Endothelial cell of umbilical vein (primary cell): Measurements from ENCODE around the gene RAB5IF. TPM values are rescaled to one million over a fixed set of nuclear protein-coding genes. Genes with fewer than 3 reads are reported as not detected.

ENCODE experiments used
- BruUV-seq: library from RNA; stranded (reverse); fragments of 400-500 nt; replicated peaks from 2 replicates; lab custom pipeline; 2021; lab: Mats Ljungman, UMichigan
- CTCF ChIA-PET: fragments of 300-600, 350-600 bp; sonication (Branson Sonifier 250); formaldehyde crosslinking; loops from one replicate; lab custom pipeline; 2021; ENCODE audit warnings: antibody characterized with exemption, inconsistent platforms; lab: Charles Lee
- POLR2A ChIA-PET: fragments of 300-600, 350-600 bp; sonication (Branson Sonifier 250); formaldehyde crosslinking; loops from one replicate; lab custom pipeline; 2021; ENCODE audit warnings: antibody characterized with exemption, inconsistent platforms; lab: Charles Lee
- DNase-seq: peaks from one replicate; pipeline ENCODE4 v3.0.0-alpha.2; 2011; ENCODE audit warnings: low read depth, low spot score
- FAIRE-seq: peaks from 2 replicates; lab custom pipeline; 2011; peaks lifted over from hg19 to GRCh38; lab: Jason Lieb, UNC
- H2AFZ ChIP-seq: 2 replicates; pipeline ENCODE4 v1.6.0; 2012; ENCODE audit warnings: low read depth, low read length, control low read depth, inconsistent platforms
- H3K27ac ChIP-seq: 2 replicates; pipeline ENCODE4 v1.5.1; 2011; ENCODE audit warnings: low read depth, mild to moderate bottlenecking, control low read depth, low read length, moderate library complexity; ENCODE audit not compliant: insufficient read depth
- H3K27me3 ChIP-seq, 2 experiments: 2 replicates each; pipeline versions ENCODE4 v1.6.0 to v1.6.1; 2011; ENCODE audit warnings: low read length in 2 of 2, mixed read lengths in 1 of 2; ENCODE audit not compliant: control insufficient read depth in 2 of 2, insufficient read depth in 2 of 2
- H3K36me3 ChIP-seq, 2 experiments: 2 replicates in 1 of 2; 3 replicates in 1 of 2; pipeline ENCODE4 v1.5.1; 2011; ENCODE audit warnings: low read length in 2 of 2, mild to moderate bottlenecking in 1 of 2, moderate library complexity in 1 of 2; ENCODE audit not compliant: control insufficient read depth in 2 of 2, insufficient read depth in 2 of 2; ENCODE audit errors: extremely low read depth in 1 of 2
- H3K4me1 ChIP-seq: 3 replicates; pipeline ENCODE4 v1.5.1; 2011; ENCODE audit warnings: mild to moderate bottlenecking, low read length; ENCODE audit not compliant: control insufficient read depth, insufficient read depth; ENCODE audit errors: extremely low read depth
- H3K4me2 ChIP-seq: 2 replicates; pipeline ENCODE4 v1.6.1; 2011; ENCODE audit warnings: low read length, control low read depth, mixed read lengths; ENCODE audit not compliant: insufficient read depth
- H3K4me3 ChIP-seq, 3 experiments: fragments of 200-600 bp in 1 of 3; sonication (generic), shearing (Covaris generic) in 1 of 3; replicated peaks in 1 of 3; 2 replicates each; pipeline ENCODE4 v1.5.1; 2011 to 2016; ENCODE audit warnings: control low read depth in 3 of 3, low read length in 3 of 3, mild to moderate bottlenecking in 2 of 3, inconsistent platforms in 1 of 3, low read depth in 1 of 3, moderate library complexity in 1 of 3; ENCODE audit not compliant: insufficient read depth in 1 of 3
- H3K79me2 ChIP-seq: 2 replicates; pipeline ENCODE4 v1.6.0; 2012; ENCODE audit warnings: low read length, inconsistent platforms; ENCODE audit not compliant: control insufficient read depth, insufficient read depth
- H3K9ac ChIP-seq: replicated peaks from 2 replicates; pipeline ENCODE3; 2011; ENCODE audit warnings: low read length, control low read depth; ENCODE audit not compliant: insufficient read depth; ENCODE audit errors: extremely low read depth
- H3K9me1 ChIP-seq: replicated peaks from 3 replicates; pipeline ENCODE4 v1.6.0; 2011; ENCODE audit warnings: mild to moderate bottlenecking, low read length; ENCODE audit not compliant: control insufficient read depth, insufficient read depth; ENCODE audit errors: extremely low read depth
- H3K9me3 ChIP-seq: replicated peaks from 2 replicates; pipeline ENCODE4 v1.5.1; 2012; ENCODE audit warnings: low read length, inconsistent platforms; ENCODE audit not compliant: control insufficient read depth, insufficient read depth
- H4K20me1 ChIP-seq: replicated peaks from 2 replicates; pipeline ENCODE3; 2011; ENCODE audit warnings: mild to moderate bottlenecking, low read length; ENCODE audit not compliant: control insufficient read depth, insufficient read depth; ENCODE audit errors: extremely low read depth
- EZH2 ChIP-seq: IDR thresholded peaks from 2 replicates; pipeline ENCODE4 v1.6.1; 2012; ENCODE audit warnings: borderline replicate concordance, low read depth, mild to moderate bottlenecking, moderate library complexity, low read length, inconsistent platforms; ENCODE audit not compliant: severe bottlenecking
- FOS ChIP-seq: IDR thresholded peaks from 2 replicates; pipeline ENCODE4 v1.6.1; 2011; ENCODE audit warnings: mild to moderate bottlenecking, low read length, moderate library complexity, borderline replicate concordance; ENCODE audit not compliant: insufficient read depth
- GATA2 ChIP-seq: IDR thresholded peaks from 2 replicates; pipeline ENCODE4 v1.7.0; 2011; ENCODE audit warnings: low read depth, mild to moderate bottlenecking, moderate library complexity, mixed read lengths, low read length; ENCODE audit not compliant: insufficient read length, insufficient read depth
- JUN ChIP-seq: IDR thresholded peaks from 2 replicates; pipeline ENCODE4 v1.6.1; 2011; ENCODE audit warnings: borderline replicate concordance, low read depth; ENCODE audit not compliant: insufficient read length, insufficient read depth
- MYC ChIP-seq: IDR thresholded peaks from one replicate; pipeline ENCODE4 v1.6.1; 2011; ENCODE audit warnings: mild to moderate bottlenecking, low read depth, low read length
- POLR2A ChIP-seq: IDR thresholded peaks from 2 replicates; pipeline ENCODE4 v1.6.1; 2012; ENCODE audit warnings: low read depth, mild to moderate bottlenecking, control low read depth, low read length
- POLR2AphosphoS5 ChIP-seq: IDR thresholded peaks from 2 replicates; pipeline ENCODE4 v1.6.1; 2012; ENCODE audit warnings: low read depth, mild to moderate bottlenecking, control low read depth, low read length, moderate library complexity; ENCODE audit not compliant: insufficient read depth
- dilution Hi-C: fragments of 300-500 bp; cut with MboI; formaldehyde crosslinking; loops from one replicate; pipeline ENCODE4 v1.15.0; 2019; ENCODE audit warnings: low sequenced_read_pairs; ENCODE audit not compliant: extremely low pct_ligation_motif_present
- intact Hi-C: fragments of 100-400 bp; cut with micrococcal nuclease; formaldehyde crosslinking; loops from one replicate; pipeline ENCODE4 v1.10.0; 2022
- polyA plus RNA-seq, 4 experiments: library from polyadenylated mRNA; depleted of rRNA in 3 of 4; stranded (reverse) in 3 of 4; unstranded in 1 of 4; fragments of >200 nt; gene quantifications; 2 replicates each; pipeline versions ENCODE4 v1.2.1 to v1.2.3, GENCODE V29; 2011 to 2012; ENCODE audit warnings: missing spikeins in 1 of 4
- total RNA-seq: library from RNA; stranded (reverse); gene quantifications from 2 replicates; pipeline ENCODE4 v1.2.3, GENCODE V29; 2021
- TF ChIP-seq, protein P1 (sequence below), 2 donors: IDR thresholded peaks; 1 replicate in 1 of 2; 2 replicates in 1 of 2; pipeline ENCODE4 v1.5.1; 2011; ENCODE audit warnings: low read length in 2 of 2, mild to moderate bottlenecking in 2 of 2, moderate library complexity in 2 of 2, control low read depth in 1 of 2, inconsistent platforms in 1 of 2, low read depth in 1 of 2; ENCODE audit not compliant: insufficient read depth in 1 of 2; ENCODE audit errors: extremely low read depth in 1 of 2
- TF ChIP-seq, protein P2 (sequence below): IDR thresholded peaks from 2 replicates; pipeline ENCODE4 v1.6.1; 2011; ENCODE audit not compliant: insufficient read depth, insufficient read length

The RAB5IF gene
- total and polyA plus RNA-seq, 2 donors (not counting 3 experiments of a cell fraction or from before 2014, with no cell fraction given) = 113 to 162 TPM

DNA sequence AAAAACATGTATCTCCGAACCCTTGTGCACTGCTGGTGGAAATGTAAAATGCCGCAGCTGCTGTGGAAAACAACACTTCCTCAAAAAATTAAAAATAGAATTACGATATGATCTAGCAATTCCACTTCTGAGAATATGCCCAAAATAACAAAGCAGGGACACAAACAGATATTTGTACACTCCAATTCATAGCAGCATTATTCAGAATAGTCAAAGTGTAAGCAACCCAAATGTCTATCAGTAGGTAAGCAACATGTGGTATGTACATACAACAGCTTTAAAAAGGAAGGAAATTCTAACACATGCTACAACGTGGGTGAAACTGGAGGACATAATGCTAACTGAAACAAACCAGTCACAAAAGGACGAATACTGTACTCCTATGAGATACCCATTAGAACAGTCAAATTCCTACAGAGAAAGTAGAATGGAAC, 5.7 kb upstream of the RAB5IF start:
- dilution Hi-C loops = no loop called here
- DNase-seq (peak; percentile 31), FAIRE-seq (no peak)
- peaks cover under 1% of the 10 kb centered on the region for H3K4me1 ChIP-seq
- POLR2A ChIA-PET = interaction anchor here (0.6 kb wide), 2 partner anchors 25 to 41 kb away, joined by 4 to 9 read pairs; no protein-coding TSS in a partner anchor
- H3K4me3 ChIP-seq = no peak overlapping the region
- no TSS peak for BruUV-seq
- H3K9ac ChIP-seq = no peak overlapping the region
- H3K4me2 ChIP-seq = no peak overlapping the region
- intact Hi-C loops = no loop called here
- no peak overlapping the region for H3K27ac ChIP-seq
- H2AFZ ChIP-seq = no peak overlapping the region
- no peak for TF ChIP-seq JUN
- no peaks in the 10 kb centered on the region for H3K36me3 ChIP-seq
- H4K20me1 ChIP-seq = no peaks in the 10 kb centered on the region
- H3K79me2 ChIP-seq = no peaks in the 10 kb centered on the region
- no peaks in the 10 kb centered on the region for H3K9me3 ChIP-seq
- CTCF ChIA-PET = interaction anchor here (0.9 to 1.2 kb wide), 3 partner anchors 11 to 23 kb away, joined by 3 to 4 read pairs (median 3); no protein-coding TSS in a partner anchor
- H3K27me3 ChIP-seq = peaks cover 0 to 2% of the 10 kb centered on the region in 2 experiments
- no peaks in the 10 kb centered on the region for H3K9me1 ChIP-seq

DNA sequence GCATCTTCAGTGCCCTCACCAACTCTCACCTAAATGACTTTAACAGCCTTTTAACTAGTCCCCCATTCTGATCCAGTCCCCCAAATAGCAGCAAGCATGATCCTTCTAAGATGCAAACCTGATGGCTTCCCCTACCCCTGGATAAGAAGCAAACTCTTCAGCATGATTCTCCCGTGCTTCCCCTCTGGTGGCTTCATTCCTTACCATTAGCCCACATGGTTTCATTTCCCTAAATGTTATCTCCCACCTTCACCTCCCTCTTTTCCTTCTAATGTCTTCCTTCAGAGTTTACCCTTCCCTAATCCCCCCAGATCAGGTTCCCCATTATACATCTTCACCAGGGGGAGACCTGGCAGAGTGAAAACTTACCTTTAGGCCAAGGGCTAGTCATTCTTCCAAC, 4.0 kb upstream of the RAB5IF start:
- peaks cover 0 to 2% of the 10 kb centered on the region in 2 experiments for H3K27me3 ChIP-seq
- FAIRE-seq (no peak), DNase-seq (no peak)
- H3K4me3 ChIP-seq = no peak overlapping the region
- H3K36me3 ChIP-seq = no peaks in the 10 kb centered on the region
- H3K4me2 ChIP-seq = no peak overlapping the region
- H3K9me3 ChIP-seq = no peaks in the 10 kb centered on the region
- no TSS peak for BruUV-seq
- no peaks in the 10 kb centered on the region for H4K20me1 ChIP-seq
- CTCF ChIA-PET = interaction anchor here (1.1 to 1.2 kb wide), 2 partner anchors 11 to 44 kb away, joined by 3 to 4 read pairs; no protein-coding TSS in a partner anchor
- no peaks in the 10 kb centered on the region for H3K9me1 ChIP-seq
- no peak overlapping the region for H3K27ac ChIP-seq
- POLR2A ChIA-PET = no interaction called here
- peaks cover 5% of the 10 kb centered on the region for H3K4me1 ChIP-seq
- dilution Hi-C loops = no loop called here
- peaks cover 9% of the 10 kb centered on the region for H3K79me2 ChIP-seq
- no peak overlapping the region for H3K9ac ChIP-seq
- no peak overlapping the region for H2AFZ ChIP-seq
- intact Hi-C loops = no loop called here
- TF ChIP-seq POLR2A = no peak
- no peak for TF ChIP-seq JUN
- TF ChIP-seq, protein P1, sequence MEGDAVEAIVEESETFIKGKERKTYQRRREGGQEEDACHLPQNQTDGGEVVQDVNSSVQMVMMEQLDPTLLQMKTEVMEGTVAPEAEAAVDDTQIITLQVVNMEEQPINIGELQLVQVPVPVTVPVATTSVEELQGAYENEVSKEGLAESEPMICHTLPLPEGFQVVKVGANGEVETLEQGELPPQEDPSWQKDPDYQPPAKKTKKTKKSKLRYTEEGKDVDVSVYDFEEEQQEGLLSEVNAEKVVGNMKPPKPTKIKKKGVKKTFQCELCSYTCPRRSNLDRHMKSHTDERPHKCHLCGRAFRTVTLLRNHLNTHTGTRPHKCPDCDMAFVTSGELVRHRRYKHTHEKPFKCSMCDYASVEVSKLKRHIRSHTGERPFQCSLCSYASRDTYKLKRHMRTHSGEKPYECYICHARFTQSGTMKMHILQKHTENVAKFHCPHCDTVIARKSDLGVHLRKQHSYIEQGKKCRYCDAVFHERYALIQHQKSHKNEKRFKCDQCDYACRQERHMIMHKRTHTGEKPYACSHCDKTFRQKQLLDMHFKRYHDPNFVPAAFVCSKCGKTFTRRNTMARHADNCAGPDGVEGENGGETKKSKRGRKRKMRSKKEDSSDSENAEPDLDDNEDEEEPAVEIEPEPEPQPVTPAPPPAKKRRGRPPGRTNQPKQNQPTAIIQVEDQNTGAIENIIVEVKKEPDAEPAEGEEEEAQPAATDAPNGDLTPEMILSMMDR (IDR thresholded peaks at IDR 0.05; ENCODE audit: extremely low read depth in 1 of 2, insufficient read depth in 1 of 2, low read depth in 1 of 2, low read length in 2 of 2) = no peak
- no peak for TF ChIP-seq MYC
- TF ChIP-seq EZH2 = no peak
- no peak for TF ChIP-seq GATA2
- no peak for TF ChIP-seq POLR2AphosphoS5
- TF ChIP-seq, protein P2, sequence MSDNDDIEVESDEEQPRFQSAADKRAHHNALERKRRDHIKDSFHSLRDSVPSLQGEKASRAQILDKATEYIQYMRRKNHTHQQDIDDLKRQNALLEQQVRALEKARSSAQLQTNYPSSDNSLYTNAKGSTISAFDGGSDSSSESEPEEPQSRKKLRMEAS = no peak
- no peak for TF ChIP-seq FOS
